ENCODE measurements around the gene SLC6A2.

The SLC6A2 gene

GRCh38 chr16:55678161-55678821, 22.5 kb downstream of the SLC6A2 start:
- no peak for DNase-seq

DNA sequence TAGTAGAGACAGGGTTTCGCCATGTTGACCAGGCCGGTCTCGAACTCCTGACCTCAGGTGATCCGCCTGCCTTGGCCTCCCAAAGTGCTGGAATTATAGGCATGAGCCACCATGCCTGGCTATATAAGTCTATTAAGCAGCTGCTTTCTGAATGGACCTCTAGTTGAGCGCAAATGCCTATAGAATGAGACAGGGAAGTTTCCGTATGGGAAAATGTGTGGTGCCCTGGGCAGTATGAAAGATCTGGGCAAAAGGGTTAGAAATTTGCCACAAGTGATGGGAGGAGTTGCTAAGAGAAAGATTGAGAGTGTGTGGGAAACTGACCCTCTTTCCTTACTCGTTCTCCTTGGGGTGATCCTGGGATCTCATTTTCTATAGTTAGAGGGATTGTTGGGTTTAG, 26.3 kb downstream of the SLC6A2 start:
- DNase-seq = no peak

GRCh38 chr16:55685973-55686372, 30.2 kb downstream of the SLC6A2 start:
- DNase-seq = no peak

DNA sequence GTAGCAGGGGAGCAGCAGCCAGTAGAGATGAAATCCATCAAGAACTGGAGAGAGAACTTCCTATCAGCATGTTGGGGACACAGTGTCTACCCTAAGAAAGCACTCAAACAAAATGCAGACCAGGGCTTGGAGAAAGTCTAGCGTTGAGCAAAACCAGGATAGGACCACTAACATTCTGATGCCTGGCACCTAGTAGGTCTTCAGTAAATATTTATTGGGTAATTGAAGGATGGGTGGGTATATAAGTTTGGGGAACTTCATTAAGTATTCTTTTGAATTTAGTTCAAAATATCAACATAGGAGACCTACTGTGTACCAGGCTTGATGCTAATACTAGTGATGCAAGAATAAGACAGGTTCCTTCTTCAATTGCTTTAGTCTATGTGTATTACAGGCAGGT, 30.9 kb downstream of the SLC6A2 start:
- no peak for DNase-seq

GRCh38 chr16:55687802-55688201, 32.0 kb downstream of the SLC6A2 start:
- DNase-seq = no peak

- DNase-seq = no peak
Observed at GRCh38 chr16:55690841-55691240, 35.1 kb downstream of the SLC6A2 start.

- no peak for DNase-seq
Observed at GRCh38 chr16:55691771-55692170, 36.0 kb downstream of the SLC6A2 start.

GRCh38 chr16:55695595-55695994, 39.8 kb downstream of the SLC6A2 start:
- no peak for DNase-seq

DNA sequence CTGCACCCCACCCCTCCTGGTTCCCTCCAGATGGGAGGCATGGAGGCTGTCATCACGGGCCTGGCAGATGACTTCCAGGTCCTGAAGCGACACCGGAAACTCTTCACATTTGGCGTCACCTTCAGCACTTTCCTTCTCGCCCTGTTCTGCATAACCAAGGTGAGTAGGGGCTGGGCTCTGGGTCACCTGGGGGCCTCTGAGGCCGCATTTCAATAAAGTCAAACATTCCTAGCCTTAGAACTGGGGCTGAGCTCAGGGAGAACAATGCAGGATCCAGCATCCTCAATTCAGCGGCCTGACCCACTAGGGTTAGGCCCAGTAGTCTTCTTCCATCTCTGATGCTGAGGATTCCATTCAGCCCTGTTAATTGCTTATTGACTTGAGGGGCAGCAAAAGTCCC, 42.1 kb downstream of the SLC6A2 start:
- no peak for DNase-seq

- no peak for DNase-seq
Observed at GRCh38 chr16:55698331-55698730, 42.5 kb downstream of the SLC6A2 start.

- no peak for DNase-seq
Observed at GRCh38 chr16:55698946-55699345, 43.2 kb downstream of the SLC6A2 start.

DNA sequence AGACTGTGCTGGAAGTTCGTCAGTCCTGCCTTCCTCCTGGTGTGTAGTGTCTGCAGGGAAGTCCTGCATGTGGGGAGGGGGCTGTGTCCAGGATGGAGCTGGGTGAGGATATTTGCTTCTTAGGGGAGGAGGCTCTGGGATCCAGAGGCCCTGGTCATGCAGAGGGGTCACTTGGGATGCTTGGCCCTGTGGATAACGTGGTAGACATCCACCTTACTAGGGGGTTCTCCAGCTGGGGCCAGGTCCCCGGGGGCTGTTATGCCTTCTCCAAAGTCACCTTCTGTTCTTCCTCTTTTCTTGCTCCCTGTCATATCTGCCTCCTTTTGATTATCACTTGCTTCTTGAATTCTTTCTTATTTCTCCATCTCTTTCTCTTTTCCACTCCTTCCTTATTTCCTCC, 43.8 kb downstream of the SLC6A2 start:
- no peak for DNase-seq

- DNase-seq = no peak
Observed at GRCh38 chr16:55700067-55700466, 44.3 kb downstream of the SLC6A2 start.

DNA sequence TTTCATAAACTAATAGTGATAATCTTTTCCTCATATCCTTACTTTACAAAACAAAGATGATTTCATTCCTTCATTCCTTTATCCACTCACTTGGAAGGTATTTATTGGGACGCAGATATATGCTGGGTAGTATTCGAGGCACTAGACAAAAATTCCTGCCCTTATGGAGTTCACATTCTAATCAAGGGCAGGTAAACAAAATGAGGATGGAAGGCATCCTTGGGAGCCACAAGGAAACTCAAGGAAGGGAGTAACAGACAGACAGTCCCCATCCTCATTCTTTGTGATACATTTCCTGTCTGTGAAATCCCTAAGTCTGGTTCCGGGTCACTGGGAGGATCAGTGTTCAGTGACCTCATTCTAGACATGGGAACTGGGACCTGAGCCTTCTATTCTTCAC, 45.2 kb downstream of the SLC6A2 start:
- no peak for DNase-seq

GRCh38 chr16:55701442-55702319, 45.9 kb downstream of the SLC6A2 start:
- DNase-seq = peak; percentile 29 to 45

DNA sequence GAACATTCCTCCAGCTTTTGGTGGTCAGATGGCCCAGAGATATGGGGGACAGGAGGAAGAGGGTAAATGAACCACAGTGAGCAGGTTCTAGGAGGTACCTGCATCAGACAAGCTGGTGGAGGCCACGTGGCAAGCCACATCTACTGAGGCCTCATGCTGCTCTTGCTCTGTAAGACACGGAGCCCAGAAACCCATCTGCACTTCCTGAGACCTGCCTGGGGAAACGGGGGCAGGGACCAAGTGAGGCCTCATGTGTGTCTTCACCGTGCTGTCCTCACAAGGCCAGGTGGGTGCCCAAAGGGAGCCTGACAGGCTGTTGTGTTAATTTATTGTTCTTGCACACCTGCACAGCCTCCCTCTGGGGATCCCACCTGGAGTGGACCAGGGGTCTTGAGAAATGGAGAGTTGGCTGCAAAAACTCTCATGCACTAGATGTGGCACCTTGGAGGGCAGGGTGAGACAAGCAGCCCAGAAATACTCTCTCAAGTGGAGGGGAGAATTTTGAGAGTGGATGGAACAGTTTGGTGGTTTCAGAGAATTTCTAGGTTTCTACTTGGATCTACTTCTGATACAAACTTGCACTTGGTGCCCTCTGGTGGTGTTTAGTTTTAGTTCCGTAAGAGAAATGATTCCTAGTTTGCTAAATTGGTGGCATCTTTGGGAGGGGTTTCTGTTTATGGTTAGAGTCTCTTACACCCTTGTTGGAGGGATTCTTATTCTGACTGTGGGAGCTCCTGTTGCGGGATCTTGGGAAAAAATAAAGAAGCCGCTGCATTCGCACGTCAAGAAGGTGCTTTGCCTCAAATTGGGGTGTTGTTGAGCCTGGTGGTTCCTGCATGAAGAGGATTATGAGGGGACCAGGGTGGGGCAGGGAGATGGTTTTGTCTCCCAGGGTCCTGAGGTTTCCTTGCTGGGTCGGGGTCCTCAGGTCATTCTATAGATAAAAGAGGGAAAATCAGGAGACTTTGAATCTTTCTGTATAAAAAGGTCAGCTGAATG, 47.5 kb downstream of the SLC6A2 start:
- DNase-seq = peak; percentile 35 to 47

DNA sequence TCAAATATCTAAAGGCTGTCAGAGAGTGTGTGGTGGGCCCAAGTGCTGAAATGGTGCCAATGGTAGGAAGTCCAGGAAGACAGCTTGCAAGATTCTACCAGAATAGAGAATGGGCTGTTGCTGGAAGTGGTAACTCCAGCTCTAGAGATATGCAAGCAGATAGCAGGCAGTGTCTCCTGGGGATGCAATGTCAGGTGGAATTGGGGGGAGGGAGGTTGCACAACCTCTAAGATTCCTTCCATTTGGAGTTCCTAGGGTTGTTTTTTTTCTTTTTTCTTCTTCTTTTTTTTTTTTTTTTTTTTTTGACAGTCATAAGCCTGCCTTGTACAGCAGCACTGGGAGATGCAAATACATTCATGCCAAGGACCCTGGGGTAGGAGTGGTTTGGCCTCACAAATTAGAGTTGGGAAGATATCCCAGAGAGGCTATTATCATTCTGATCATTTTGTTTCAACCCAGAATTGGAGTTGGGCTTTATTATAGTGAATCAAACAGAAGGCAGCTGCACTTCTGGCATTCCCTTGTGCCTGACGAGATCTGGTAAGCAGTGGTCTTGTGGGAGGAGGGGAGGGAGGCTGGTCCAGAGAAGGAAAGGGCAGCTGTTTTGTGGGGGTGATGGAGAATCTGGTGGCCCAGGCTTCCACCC, 51.1 kb downstream of the SLC6A2 start:
- DNase-seq = no peak

- DNase-seq = no peak
Observed at GRCh38 chr16:55709801-55710200, 54.0 kb downstream of the SLC6A2 start.

DNA sequence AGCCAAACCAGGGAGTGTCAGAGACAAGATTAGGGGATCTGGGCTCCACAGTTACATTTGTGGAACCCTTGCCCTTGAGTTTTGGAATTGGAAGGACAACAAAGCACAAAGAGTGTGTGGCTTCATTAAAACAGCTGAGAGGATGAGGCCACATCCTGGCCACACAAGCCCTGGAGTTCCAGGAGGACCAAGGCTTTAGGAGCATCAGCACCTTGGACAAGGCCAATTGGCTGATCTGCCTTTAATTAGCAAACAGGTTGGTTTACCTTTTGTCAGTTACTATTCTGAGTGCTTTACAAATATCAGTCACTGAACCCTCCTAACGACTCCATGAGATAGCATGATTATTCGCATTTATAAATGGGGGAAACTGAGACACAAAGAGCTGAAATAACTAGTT, 54.7 kb downstream of the SLC6A2 start:
- DNase-seq = no peak

- peak; percentile 40 to 56 for DNase-seq
Observed at GRCh38 chr16:55711959-55712876, 56.4 kb downstream of the SLC6A2 start.

- DNase-seq = no peak
Observed at GRCh38 chr16:55713103-55713502, 57.3 kb downstream of the SLC6A2 start.

Measured in AML-193 (cell line).